Right lobe of liver (tissue), 6 donors: Measurements from ENCODE around the gene GRIA1. TPM values are rescaled to one million over a fixed set of nuclear protein-coding genes. Genes with fewer than 3 reads are reported as not detected.

Experiments used
- ATAC-seq, 4 donors: fragments of 200-7000 bp; cut with Tn5 transposase; one replicate each; pipeline ENCODE4 v1.9.1; 2020; ENCODE audit warnings: mild to moderate bottlenecking in 4 of 4, moderate library complexity in 4 of 4
- DNase-seq, 3 donors: peaks; one replicate each; pipeline ENCODE4 v3.0.0-alpha.2; 2020
- H3K27ac ChIP-seq, 3 donors: fragments of 200-600 bp; one replicate each; pipeline ENCODE4 v1.8.0; 2022
- H3K27me3 ChIP-seq, 2 donors: fragments of 200-600 bp; one replicate each; pipeline ENCODE4 v1.8.0; 2022
- H3K36me3 ChIP-seq, 4 donors: fragments of 200-600 bp; sonication (generic) in 1 of 4; one replicate each; pipeline versions ENCODE4 v1.5.1 to v1.8.0; 2017 to 2022; ENCODE audit warnings: control low read depth in 1 of 4
- H3K4me1 ChIP-seq, 4 donors: fragments of 200-600 bp; sonication (generic) in 1 of 4; one replicate each; pipeline versions ENCODE4 v1.5.1 to v1.8.0; 2017 to 2022; ENCODE audit warnings: control low read depth in 1 of 4
- H3K4me3 ChIP-seq, 3 donors: fragments of 200-600 bp; one replicate each; pipeline ENCODE4 v1.8.0; 2022
- H3K9me3 ChIP-seq, 4 donors: fragments of 200-600 bp; sonication (generic) in 1 of 4; one replicate each; pipeline versions ENCODE4 v1.5.1 to v1.8.0; 2017 to 2022; ENCODE audit warnings: control low read depth in 1 of 4
- POLR2A ChIP-seq: fragments of 450-650 bp; IDR thresholded peaks from one replicate; pipeline ENCODE4 v1.6.1; 2017; ENCODE audit warnings: antibody characterized with exemption, mild to moderate bottlenecking
- WGBS: methylation state at CpG from one replicate; pipeline ENCODE4 v1.1.6; 2018; ENCODE audit warnings: low coverage, low lambda C conversion rate; ENCODE audit not compliant: insufficient coverage; ENCODE audit errors: missing lambda C conversion rate; 5-methylcytosine and 5-hydroxymethylcytosine counted together
- intact Hi-C, 2 donors: fragments of 100-400 bp; cut with DNase I; formaldehyde crosslinking; loops; one replicate each; pipeline versions ENCODE4 v1.11.2 to v1.14.1; 2022
- total RNA-seq, 6 experiments: library from RNA; depleted of rRNA in 2 of 6; stranded (reverse); fragments of >200 nt in 2 of 6; fragmentation: NEBNext Ultra II Directional in 3 of 6; extraction: Animal tissue kit (Norgen Biotek cat#: 25700) in 3 of 6; gene quantifications; one replicate each; pipeline versions ENCODE4 v1.1.0 to v1.2.4, GENCODE V29; 2016 to 2023
- TF ChIP-seq, protein P1 (sequence below), 4 donors: fragments of 200-600 bp in 3 of 4; fragments of 450-650 bp in 1 of 4; IDR thresholded peaks; one replicate each; pipeline versions ENCODE4 v1.5.1 to v1.8.0; 2016 to 2022; ENCODE audit warnings: antibody characterized with exemption in 4 of 4, mild to moderate bottlenecking in 2 of 4
- donor health status: DM: no; HTN: yes; CAD: no.
- donor health status: DM: no; HTN: no; CAD: no.
- donor health status: DM: no; HTN: no; CAD: no.
- donor health status: DM: no; HTN: yes; CAD: no.
- donor health status: DM: no; HTN: yes; CAD: no.

The GRIA1 gene
- total RNA-seq, 6 experiments from 2014 or later: not detected

DNA sequence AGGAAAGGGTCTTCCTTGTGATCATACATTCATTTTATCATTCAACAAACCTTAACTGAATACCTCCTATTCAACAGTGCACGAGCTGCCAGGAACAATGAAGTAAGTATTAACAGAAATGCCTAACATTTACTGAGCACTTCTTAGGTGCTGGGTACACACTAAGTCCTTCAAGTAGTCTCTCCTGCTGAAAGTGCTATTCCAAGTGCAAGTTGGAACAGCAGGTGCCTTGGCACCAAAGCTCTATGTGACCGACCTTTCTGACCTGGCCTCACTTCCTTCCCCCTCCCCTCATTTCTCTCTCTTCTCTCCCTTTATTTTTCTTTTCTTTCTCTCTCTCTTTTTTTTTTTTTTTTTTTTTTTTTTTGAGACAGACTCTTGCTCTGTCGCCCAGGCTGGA lies 94.5 kb downstream of the GRIA1 start:
- DNase-seq: no peak
- 73% methylated on average over 3 of the region's 3 CpGs for WGBS
- Histone ChIP-seq H3K27ac (no peak overlapping the region), H3K27me3 (no peaks in the 10 kb centered on the region), H3K4me3 (no peak overlapping the region), H3K36me3 (no peaks in the 10 kb centered on the region), H3K4me1 (no peaks in the 10 kb centered on the region), H3K9me3 (no peaks in the 10 kb centered on the region)
- no peak for ATAC-seq
- TF ChIP-seq, protein P1, sequence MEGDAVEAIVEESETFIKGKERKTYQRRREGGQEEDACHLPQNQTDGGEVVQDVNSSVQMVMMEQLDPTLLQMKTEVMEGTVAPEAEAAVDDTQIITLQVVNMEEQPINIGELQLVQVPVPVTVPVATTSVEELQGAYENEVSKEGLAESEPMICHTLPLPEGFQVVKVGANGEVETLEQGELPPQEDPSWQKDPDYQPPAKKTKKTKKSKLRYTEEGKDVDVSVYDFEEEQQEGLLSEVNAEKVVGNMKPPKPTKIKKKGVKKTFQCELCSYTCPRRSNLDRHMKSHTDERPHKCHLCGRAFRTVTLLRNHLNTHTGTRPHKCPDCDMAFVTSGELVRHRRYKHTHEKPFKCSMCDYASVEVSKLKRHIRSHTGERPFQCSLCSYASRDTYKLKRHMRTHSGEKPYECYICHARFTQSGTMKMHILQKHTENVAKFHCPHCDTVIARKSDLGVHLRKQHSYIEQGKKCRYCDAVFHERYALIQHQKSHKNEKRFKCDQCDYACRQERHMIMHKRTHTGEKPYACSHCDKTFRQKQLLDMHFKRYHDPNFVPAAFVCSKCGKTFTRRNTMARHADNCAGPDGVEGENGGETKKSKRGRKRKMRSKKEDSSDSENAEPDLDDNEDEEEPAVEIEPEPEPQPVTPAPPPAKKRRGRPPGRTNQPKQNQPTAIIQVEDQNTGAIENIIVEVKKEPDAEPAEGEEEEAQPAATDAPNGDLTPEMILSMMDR (IDR thresholded peaks at IDR 0.05): no peak
- TF ChIP-seq POLR2A: no peak
- intact Hi-C loops: no loop called here

DNA sequence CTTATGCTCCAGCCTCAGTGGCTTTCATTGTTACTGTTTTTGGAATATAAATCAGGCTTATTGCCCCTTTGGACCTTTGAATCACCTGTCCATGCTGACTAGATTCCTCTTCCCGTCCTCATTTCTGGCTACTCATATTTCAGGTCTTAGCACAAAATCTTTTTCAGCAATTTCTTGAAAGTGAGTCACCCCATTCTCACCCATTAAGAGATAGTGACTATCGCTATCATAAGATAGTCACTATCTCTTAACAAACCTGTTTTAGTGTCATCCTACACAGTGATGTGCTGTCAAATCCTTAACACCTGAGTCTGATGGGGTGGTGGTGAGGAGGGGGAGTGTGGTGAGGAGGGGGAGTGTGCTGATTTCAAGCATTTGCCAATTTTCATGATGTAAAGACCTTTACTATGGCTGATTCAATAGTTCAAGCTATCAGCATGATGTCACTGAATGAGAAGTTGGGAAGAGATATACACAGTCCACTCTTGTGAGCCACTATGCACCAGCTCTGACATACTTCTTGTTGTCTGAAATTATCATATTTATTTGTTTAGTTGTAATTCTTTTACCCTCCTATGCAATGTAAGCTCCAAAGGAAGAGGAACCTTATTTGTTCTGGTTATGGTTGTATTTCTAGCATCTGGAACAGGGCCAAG lies 95.3 kb downstream of the GRIA1 start:
- Histone ChIP-seq H3K4me1 (no peaks in the 10 kb centered on the region), H3K27me3 (no peaks in the 10 kb centered on the region), H3K27ac (no peak overlapping the region), H3K4me3 (no peak overlapping the region), H3K36me3 (no peaks in the 10 kb centered on the region), H3K9me3 (no peaks in the 10 kb centered on the region)
- ATAC-seq: no peak
- intact Hi-C loops: no loop called here
- DNase-seq: no peak
- 45% methylated on average over 2 of the region's 2 CpGs for WGBS
- TF ChIP-seq POLR2A: no peak
- TF ChIP-seq, protein P1 (IDR thresholded peaks at IDR 0.05): no peak

DNA sequence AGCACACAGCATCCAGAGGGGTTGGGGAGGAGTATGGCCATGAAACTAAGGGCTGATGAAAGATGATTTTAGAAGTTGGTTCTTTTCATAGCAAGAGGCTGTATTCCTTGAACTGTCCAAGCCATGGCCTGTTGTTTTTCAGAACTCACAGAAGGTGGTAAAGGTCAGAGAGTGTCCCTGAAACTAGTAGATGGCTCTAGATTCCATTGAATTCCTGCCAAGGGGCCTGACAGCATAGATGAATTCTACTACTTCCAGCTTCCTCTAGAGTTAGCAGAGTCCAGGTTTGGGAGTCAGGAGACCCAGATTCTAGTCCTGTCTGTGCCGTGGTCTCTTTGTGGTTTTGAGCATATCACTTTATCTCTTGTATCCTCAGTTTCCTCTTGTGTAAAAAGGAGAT lies 101.6 kb downstream of the GRIA1 start:
- intact Hi-C loops: no loop called here
- no peaks in the 10 kb centered on the region for H3K27me3 ChIP-seq
- no peaks in the 10 kb centered on the region for H3K9me3 ChIP-seq
- no peak overlapping the region for H3K27ac ChIP-seq
- 40% methylated on average over 1 of the region's 1 CpG for WGBS
- no peaks in the 10 kb centered on the region for H3K36me3 ChIP-seq
- peak in 1 of 4 donors; percentile 30 for ATAC-seq
- no peak for DNase-seq
- no peaks in the 10 kb centered on the region for H3K4me1 ChIP-seq
- no peak overlapping the region for H3K4me3 ChIP-seq
- no peak for TF ChIP-seq POLR2A
- TF ChIP-seq, protein P1 (IDR thresholded peaks at IDR 0.05): no peak

DNA sequence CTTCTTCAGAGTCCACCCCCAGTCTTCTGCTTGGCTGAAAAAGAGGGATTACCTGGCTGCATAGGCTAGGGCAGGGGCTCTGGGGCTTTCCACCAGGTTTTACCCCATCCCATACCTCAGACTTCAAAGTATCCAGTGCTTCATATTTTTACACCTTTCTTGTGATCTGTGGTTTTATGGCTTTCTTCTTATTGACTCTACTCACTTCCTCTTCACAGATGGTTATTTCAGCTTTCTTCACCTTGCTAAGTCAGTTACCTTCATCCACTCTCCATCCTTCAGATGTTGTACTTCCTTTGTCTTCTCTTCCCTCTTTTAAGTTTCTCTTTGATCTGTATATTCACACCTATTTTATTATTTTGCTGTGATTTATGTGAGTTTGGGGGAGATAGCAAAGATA lies 104.3 kb downstream of the GRIA1 start:
- Histone ChIP-seq H3K4me1 (no peaks in the 10 kb centered on the region), H3K36me3 (no peaks in the 10 kb centered on the region), H3K27ac (no peak overlapping the region), H3K27me3 (no peaks in the 10 kb centered on the region), H3K9me3 (no peaks in the 10 kb centered on the region), H3K4me3 (no peak overlapping the region)
- intact Hi-C loops: no loop called here
- DNase-seq (no peak), ATAC-seq (no peak)
- no peak for TF ChIP-seq POLR2A
- TF ChIP-seq, protein P1 (IDR thresholded peaks at IDR 0.05): no peak

DNA sequence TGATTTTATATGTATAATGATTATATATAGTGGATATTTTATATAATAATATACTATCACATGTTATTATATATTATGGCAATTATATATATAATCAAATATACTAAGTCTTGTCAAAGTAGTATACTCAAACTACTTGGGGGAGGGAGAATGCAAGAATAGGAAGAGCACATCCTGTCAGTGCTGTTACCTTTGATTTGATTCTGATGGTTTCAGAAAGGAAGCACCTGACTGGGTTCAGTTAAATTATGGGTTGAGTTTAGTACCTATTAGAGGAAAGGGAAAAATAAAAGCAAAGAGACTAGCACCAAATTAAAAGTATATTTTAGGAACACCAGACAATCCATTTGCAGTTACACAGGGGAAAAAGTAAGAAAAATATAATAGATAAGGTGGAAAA lies 107.6 kb downstream of the GRIA1 start:
- Histone ChIP-seq H3K4me1 (no peaks in the 10 kb centered on the region), H3K4me3 (no peak overlapping the region), H3K9me3 (no peaks in the 10 kb centered on the region), H3K36me3 (no peaks in the 10 kb centered on the region), H3K27ac (no peak overlapping the region), H3K27me3 (no peaks in the 10 kb centered on the region)
- TF ChIP-seq, protein P1 (IDR thresholded peaks at IDR 0.05): no peak
- no peak for TF ChIP-seq POLR2A
- intact Hi-C loops: no loop called here
- no peak for ATAC-seq
- DNase-seq: no peak
